ENCODE results near the gene TRIM72.

DNA sequence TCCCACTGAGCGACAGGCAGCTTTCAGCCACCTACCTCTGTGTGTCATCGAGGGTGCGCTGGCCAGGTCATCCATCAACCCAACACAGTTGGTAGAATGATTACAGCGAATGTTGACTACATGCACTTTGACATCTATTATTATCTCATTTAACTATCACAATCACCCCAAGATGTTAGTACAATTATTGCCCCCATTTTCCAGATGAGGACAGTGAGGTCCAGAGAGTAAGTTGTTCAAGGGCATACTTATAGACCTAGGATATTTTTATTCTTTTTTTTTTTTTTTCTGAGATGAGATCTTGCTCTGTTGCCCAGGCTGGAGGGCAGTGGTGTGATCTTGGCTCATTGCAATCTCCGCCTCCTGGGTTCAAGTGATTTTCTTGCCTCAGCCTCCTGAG lies 37.5 kb downstream of the TRIM72 start:
- TF ChIP-seq CTCF (IDR thresholded peaks at IDR 0.05; ENCODE audit: insufficient read depth, low read length, poor library complexity, severe bottlenecking) (no peak), EZH2phosphoT487 (conservative IDR thresholded peaks at IDR 0.05; ENCODE audit: low read length) (no peak)

Data from SU-DHL-6 (cell line).